ENCODE measurements around the gene CCDC3.
A peak's percentile ranks its signal among the peaks of the same experiment; 100 is the strongest.
"Not testable (repeated sequence)": the region's sequence is repeated elsewhere in the genome, so short reads cannot be mapped to it uniquely, and the experiment has no call there.

CCDC3 gene

GRCh38 chr10:13001041-13001886, at the start of gene CCDC3:
Gene CCDC3, minus strand, starts transcription at chr10:13001713. Its CDS starts 143 bp downstream, at chr10:13001570.
- DNase-seq (ENCODE audit: low read depth in 2 of 2), result peak; percentile 13 to 15

- no peak for DNase-seq (ENCODE audit: low read depth in 2 of 2)
These were observed 49.7 kb upstream of the CCDC3 start for GRCh38 chr10:13051126-13051694.

GRCh38 chr10:13049774-13050420, 48.4 kb upstream of the CCDC3 start:
- no peak for DNase-seq (ENCODE audit: low read depth in 2 of 2)

- DNase-seq (ENCODE audit: low read depth in 2 of 2), result no peak
These were observed 47.2 kb upstream of the CCDC3 start for GRCh38 chr10:13048762-13049161.

GRCh38 chr10:13047529-13048206, 46.2 kb upstream of the CCDC3 start:
- no peak for DNase-seq (ENCODE audit: low read depth in 2 of 2)

GRCh38 chr10:13046851-13047528, 45.5 kb upstream of the CCDC3 start:
- DNase-seq (ENCODE audit: low read depth in 2 of 2), result no peak

- no peak for DNase-seq (ENCODE audit: low read depth in 2 of 2)
These were observed 42.0 kb upstream of the CCDC3 start for GRCh38 chr10:13043520-13043919.

- DNase-seq (ENCODE audit: low read depth in 2 of 2), result no peak
These were observed 38.2 kb upstream of the CCDC3 start for GRCh38 chr10:13039761-13040160.

GRCh38 chr10:13038391-13038790, 36.9 kb upstream of the CCDC3 start:
- DNase-seq (ENCODE audit: low read depth in 2 of 2), result no peak

- no peak for DNase-seq (ENCODE audit: low read depth in 2 of 2)
These were observed 36.3 kb upstream of the CCDC3 start for GRCh38 chr10:13037832-13038231.

- DNase-seq (ENCODE audit: low read depth in 2 of 2), result no peak
These were observed 35.3 kb upstream of the CCDC3 start for GRCh38 chr10:13036841-13037240.

GRCh38 chr10:13035731-13036130, 34.2 kb upstream of the CCDC3 start:
- not testable (repeated sequence) for DNase-seq (ENCODE audit: low read depth in 2 of 2)

GRCh38 chr10:13026873-13027272, 25.4 kb upstream of the CCDC3 start:
- no peak for DNase-seq (ENCODE audit: low read depth in 2 of 2)

- no peak for DNase-seq (ENCODE audit: low read depth in 2 of 2)
These were observed 22.2 kb upstream of the CCDC3 start for GRCh38 chr10:13023754-13024153.

GRCh38 chr10:13019280-13019679, 17.8 kb upstream of the CCDC3 start:
- no peak for DNase-seq (ENCODE audit: low read depth in 2 of 2)

- DNase-seq (ENCODE audit: low read depth in 2 of 2), result no peak
These were observed 16.7 kb upstream of the CCDC3 start for GRCh38 chr10:13018171-13018570.

- no peak for DNase-seq (ENCODE audit: low read depth in 2 of 2)
These were observed 15.4 kb upstream of the CCDC3 start for GRCh38 chr10:13016886-13017285.

- DNase-seq (ENCODE audit: low read depth in 2 of 2), result no peak
These were observed 14.9 kb upstream of the CCDC3 start for GRCh38 chr10:13016426-13016825.

GRCh38 chr10:13006037-13006436, 4.5 kb upstream of the CCDC3 start:
- DNase-seq (ENCODE audit: low read depth in 2 of 2), result no peak

GRCh38 chr10:13003759-13004158, 2.2 kb upstream of the CCDC3 start:
- no peak for DNase-seq (ENCODE audit: low read depth in 2 of 2)

GRCh38 chr10:13003004-13003403, 1.5 kb upstream of the CCDC3 start:
- DNase-seq (ENCODE audit: low read depth in 2 of 2), result no peak

GRCh38 chr10:13001887-13002212, 337 bp upstream of the CCDC3 start:
- no peak for DNase-seq (ENCODE audit: low read depth in 2 of 2)
